ENCODE results near the gene RASL10B.

GRCh38 chr17:35693662-35694061, 37.8 kb upstream of the RASL10B start:
- no peak for TF ChIP-seq POLR2A (IDR thresholded peaks at IDR 0.05; ENCODE audit: low read length)
- TF ChIP-seq GATA1 (IDR thresholded peaks at IDR 0.05; ENCODE audit: low read depth, low read length) = no peak

Data from erythroblast (primary cell).